Bone marrow (tissue), 2 donors: Measurements from ENCODE around the gene NRAS.
"Not testable (repeated sequence)": the region's sequence is repeated elsewhere in the genome, so short reads cannot be mapped to it uniquely, and the experiment has no call there.

Experiments used
- DNase-seq, 2 donors: peaks; one replicate each; lab custom pipeline; 2025; lab: John Stamatoyannopoulos, UW

NRAS gene

DNA sequence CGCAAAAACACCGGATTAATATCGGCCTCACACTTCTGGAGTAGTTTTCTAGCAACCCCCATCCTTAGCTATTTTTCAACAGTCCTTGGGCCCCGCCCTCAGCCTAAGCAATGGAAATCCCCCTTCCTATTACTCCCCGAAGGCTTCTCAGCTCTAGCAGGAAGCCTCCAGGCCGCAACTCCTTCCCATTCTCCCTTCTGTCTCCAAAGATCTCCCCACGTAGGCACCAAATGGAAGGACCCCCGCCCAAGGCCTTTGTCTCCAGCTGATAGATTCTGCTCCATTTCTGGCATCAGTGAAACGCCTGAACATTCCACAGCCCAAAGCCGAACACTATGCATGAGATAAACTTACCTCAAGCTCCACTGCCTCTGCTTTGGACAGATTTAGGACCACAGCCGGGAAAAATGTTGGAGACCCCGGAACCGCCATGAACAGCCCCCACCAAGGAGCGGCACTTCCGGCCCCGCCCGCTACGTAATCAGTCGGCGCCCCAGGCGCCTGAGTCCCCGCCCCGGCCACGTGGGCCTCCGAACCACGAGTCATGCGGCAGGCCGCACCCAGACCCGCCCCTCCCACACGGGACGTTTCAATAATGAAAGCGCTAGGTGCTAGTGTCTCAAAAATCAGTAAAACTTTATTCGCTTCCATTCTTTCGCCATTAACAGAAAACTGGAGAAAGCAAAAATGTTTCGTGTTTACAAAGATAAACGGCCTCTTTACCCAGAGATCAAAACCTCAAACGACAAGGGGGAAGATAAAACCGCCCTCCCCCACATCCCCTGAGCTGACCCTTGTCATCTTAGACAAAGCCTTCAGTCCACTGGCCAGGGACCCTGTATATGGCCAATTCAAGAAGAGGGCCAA is at the start of gene NRAS:
Gene NRAS (minus strand): TSS at position 468 of the 867 bp plus-strand sequence. CDS start 611 bp downstream, outside the sequence.
- DNase-seq = peak; percentile 76 to 90

- DNase-seq = no peak
These were observed 48.1 kb upstream of the NRAS start for GRCh38 chr1:114764689-114765088.

DNA sequence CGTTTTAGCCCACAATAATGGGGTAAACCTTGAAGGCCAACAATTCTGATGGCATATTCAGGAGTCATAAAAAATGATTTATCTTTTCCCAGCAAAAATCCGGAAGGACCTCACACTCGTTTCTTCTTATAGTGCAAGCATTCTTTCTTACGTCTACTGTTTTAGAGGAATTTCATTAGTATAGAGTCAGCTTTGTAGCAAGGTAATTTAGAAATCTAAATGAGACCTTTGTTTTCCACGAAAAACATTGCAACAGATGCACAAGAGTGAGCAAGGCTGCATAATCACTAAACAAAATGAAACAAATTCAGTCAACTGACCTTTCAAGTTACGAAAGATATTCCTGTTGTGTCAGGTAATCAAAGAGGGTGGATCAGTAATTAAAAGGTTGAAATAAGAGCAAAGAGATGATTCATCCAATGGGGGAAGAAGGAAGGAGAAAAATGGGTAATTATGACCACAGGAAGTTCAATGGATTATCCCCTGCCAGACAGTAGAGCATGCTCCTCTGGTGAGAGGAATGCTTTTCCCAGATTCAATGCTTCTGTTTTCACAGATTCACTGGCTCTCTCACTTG is 41.8 kb upstream of the NRAS start:
- DNase-seq = no peak

GRCh38 chr1:114757455-114758255 is 41.1 kb upstream of the NRAS start, which contains the start of gene CSDE1:
CSDE1 (minus strand) TSS chr1:114757984; CDS start chr1:114739890, 18,094 bp downstream.
- DNase-seq = peak; percentile 85 to 98

- DNase-seq = no peak
These were observed 40.4 kb upstream of the NRAS start for GRCh38 chr1:114756949-114757454.

DNA sequence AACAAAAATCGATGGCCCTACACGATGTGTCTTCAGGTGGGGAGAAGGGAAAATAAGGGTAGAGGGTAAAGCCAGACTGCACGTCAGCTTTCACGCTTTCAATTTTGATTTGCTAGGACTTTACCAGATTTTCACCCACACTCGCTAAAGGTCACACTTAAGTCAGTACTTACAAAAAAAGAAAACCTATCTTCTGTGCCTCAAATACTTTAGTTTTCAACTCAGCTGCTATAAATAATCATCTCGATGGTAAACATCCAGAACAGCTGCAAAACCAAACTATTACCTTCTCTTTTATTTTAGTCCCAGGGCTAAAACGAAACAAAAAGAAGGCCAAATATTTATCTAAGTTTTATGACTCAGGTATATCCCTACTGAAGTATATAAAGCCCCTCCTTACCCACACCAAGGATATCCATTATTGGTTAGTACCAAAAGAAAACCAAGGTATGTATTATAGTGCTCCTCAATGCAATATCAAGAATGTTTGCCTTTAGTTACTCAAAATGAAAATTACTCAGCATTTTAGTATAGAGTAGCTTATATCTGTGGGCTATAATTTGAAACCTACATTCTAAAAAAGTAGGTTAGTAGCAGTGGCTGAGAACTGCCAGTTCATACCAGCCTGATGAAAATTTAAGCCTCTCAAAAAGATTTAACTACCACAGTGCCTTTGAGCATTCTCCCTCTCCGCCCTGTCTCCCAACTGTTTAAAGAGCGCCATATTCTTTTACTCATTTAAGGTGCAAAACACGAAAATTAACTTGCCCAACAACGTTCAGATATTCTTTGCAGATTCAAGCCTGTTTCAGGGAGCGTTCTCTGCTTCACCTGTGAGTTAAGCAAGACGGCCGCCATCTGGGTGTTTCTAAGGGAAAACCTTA is 39.7 kb upstream of the NRAS start:
- no peak for DNase-seq

DNA sequence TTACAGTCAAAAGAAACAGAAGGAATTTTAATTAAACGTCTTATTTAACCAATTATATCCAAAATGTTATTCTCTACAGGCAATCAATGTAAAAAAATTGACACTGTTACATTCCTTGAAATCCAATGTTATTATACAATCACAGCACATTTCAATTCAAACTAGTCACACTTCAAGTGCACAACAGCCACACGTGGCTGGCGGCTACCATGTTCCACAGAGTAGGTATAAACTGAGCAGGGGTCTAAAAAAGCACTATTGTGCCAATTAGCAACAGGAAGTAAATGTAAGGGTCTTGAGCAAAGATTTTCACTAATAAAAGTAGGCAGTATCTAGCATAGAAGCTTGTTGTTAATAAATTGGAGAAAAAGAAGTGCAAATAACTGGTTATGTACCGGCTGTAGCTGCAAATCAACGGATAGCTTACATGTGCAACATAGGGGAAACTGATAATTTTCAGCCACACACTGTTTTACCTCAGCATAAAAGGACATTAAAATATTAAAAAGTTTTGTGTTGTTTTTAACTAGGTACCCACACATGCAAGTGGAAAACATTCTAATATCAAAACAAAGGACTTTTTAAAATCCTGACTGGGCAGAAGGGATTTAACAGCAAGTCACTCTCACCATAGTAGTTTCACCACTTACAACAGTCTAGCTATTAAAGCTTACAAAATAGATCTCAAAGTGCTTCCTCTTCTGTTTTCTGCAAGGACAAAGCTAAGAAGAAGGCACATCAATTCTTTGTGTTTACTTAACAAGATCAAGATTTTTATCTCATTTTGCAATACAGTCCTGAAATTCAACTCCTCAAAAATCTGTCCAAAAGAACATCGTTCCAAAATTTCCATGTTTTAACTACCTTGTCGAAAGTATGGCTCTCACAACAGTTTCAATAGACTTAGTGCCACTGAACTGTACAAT is 38.7 kb upstream of the NRAS start:
- DNase-seq = no peak

GRCh38 chr1:114753702-114754101 is 37.1 kb upstream of the NRAS start:
- not testable (repeated sequence) for DNase-seq

- DNase-seq = no peak
These were observed 36.6 kb upstream of the NRAS start for GRCh38 chr1:114753143-114753542.

DNA sequence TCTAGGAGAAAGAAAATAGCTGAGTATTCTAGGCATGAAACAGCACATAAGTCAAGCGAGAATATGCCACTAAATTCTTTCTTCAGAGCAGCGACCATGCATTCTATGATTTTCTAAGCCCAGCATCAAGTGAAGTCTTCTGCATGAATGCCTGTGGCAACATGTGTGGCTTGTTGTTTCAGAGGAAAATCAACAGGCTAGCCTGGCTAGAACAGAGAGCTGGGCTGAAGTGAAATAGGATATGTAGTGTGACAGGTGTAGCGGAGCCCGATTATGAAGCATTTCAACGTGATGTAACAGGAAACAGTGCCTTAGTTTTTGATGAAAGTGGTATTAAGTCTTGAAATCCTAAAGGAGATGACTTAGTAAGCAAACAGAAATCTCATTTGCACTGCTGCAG is 34.2 kb upstream of the NRAS start:
- no peak for DNase-seq

DNA sequence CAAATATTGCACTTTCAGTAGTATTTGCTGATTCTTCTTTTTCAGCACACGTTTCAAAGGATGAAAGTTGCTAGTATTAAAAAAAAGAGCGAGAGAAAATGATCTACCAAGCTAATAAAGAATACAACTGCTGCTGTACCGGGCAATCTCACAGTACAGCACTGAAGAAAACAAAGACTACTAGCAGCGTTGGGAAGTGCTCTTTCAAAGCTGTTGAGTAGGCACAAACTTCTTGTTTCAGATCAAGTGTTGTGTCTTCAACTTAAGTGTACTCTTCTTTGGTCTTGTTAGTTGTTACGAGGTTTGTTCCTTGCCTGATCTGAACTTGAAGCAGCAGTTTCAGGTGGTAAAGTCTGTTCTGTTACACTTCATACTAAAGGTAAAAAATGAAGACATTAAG is 33.3 kb upstream of the NRAS start:
- no peak for DNase-seq

- DNase-seq = no peak
These were observed 30.0 kb upstream of the NRAS start for GRCh38 chr1:114746450-114747121.

- no peak for DNase-seq
These were observed 28.7 kb upstream of the NRAS start for GRCh38 chr1:114745291-114745690.

DNA sequence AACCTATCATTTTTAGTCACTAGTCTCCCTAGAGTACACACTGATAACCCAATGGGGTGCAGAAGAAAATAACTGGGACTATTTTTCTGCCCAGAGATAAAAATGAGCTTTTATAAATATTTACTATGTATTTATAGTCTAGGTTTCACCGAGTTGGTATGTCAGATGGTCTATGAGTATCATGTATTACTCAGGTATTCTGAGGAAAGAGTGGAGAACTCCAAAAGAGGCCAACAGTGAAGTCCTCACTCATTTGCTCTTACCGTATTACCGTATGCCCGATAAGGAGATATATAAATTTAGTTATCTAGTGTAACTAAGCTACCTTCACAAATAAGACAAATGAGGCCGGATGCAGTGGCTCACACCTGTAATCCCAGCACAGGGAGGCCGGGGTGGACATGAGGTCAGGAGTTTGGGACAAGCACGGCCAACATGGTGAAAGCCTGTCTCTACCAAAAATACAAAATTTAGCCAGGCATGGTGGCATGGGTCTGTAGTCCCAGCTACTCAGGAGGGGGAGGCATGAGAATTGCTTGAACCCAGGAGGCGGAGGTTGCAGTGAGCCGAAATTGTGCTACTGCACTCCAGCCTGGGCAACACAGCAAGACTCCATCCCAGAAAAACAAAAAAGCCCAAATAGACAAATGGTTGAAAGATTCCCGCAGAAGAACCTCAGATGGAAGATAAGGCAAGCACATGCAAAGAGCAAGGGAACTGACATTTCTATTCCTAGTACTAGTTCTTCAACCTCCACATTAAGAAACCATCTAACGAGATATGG is 25.6 kb upstream of the NRAS start:
- DNase-seq = no peak

- no peak for DNase-seq
These were observed 23.8 kb upstream of the NRAS start for GRCh38 chr1:114740331-114740730.

DNA sequence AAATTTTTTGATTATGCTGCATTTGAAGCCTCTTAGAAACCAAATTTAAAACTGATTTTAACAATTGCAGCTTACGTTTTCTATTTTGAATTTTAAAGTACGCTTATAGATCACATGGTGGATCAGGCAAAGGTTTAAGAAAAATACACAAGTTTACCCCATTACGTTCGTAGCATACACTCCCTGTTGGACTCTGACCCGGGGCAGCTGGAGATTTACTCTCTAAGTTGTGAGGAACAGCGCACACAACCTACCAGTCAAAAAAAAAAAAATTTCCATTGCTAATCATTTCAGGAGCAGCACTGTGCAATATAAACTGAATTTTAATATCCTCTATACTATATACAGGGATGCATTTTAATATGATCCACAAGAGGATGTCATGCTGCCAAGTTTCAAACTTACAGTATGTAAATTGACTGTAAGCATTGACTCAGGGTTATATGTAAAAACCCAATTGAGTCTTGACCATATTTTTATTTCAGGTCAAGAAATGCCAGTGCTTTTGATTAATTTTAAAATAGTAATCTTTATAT is 20.8 kb upstream of the NRAS start:
- no peak for DNase-seq

- DNase-seq = no peak
These were observed 18.9 kb upstream of the NRAS start for GRCh38 chr1:114735479-114735878.

- DNase-seq = no peak
These were observed 13.2 kb upstream of the NRAS start for GRCh38 chr1:114729782-114730181.

DNA sequence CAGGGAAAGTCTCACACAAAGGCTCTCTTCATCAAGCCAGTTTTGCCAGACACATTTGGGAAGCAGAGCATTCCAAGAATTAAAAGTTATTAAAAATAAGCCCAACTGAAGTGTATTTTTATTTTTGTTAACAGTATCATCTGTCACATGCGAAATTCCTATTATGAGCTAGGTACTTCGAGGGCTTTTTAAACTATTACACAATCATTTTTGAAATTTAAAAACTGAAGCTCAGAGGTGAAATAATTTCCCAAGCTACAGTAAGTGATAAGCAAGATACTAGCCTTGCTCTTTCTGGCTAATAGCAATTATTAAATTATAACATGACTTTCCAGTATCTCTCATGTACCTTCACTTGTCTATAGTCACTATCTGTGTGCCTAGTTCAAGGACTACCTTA is 12.0 kb upstream of the NRAS start:
- DNase-seq = no peak
